ENCODE results near the gene EIF2B1.

The EIF2B1 gene

DNA sequence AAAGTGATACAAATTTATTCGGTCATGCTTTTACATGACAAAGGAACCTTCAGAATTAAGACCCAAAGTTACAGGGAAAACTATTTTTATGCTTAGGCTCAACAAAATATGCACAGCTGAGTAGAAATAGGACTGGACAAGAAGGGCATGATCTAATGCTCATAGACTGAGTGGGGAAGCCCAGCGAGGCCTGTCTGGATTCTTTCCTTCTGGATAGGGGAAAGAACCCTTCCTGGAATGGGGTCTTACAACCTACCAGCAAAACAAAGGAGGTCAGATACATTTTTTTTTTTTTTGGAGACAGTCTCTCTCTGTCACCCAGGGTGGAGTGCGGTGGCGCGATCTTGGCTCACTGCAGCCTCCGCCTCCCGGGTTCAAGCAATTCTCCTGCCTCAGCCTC, 33.8 kb downstream of the EIF2B1 start:
- TF ChIP-seq SNAI2 (CRISPR knock-in tag; IDR thresholded peaks at IDR 0.05) (no peak), ISL1 (CRISPR knock-in tag; IDR thresholded peaks at IDR 0.05) (no peak), RARB (CRISPR knock-in tag; IDR thresholded peaks at IDR 0.05) (no peak), ESRRG (CRISPR knock-in tag; IDR thresholded peaks at IDR 0.05) (no peak), GLIS3 (CRISPR knock-in tag; IDR thresholded peaks at IDR 0.05) (no peak), CSDC2 (CRISPR knock-in tag; IDR thresholded peaks at IDR 0.05) (no peak), ZNF70 (CRISPR knock-in tag; IDR thresholded peaks at IDR 0.05) (no peak), ZNF565 (CRISPR knock-in tag; conservative IDR thresholded peaks at IDR 0.05; ENCODE audit: low read depth) (no peak), ARNTL (CRISPR knock-in tag; IDR thresholded peaks at IDR 0.05; ENCODE audit: borderline replicate concordance, low read depth) (no peak), ZNF8 (CRISPR knock-in tag; IDR thresholded peaks at IDR 0.05) (no peak), PPARA (CRISPR knock-in tag; IDR thresholded peaks at IDR 0.05; ENCODE audit: borderline replicate concordance) (no peak), ZC3H10 (CRISPR knock-in tag; IDR thresholded peaks at IDR 0.05) (no peak), ZFP30 (CRISPR knock-in tag; IDR thresholded peaks at IDR 0.05) (no peak), OSR1 (CRISPR knock-in tag; IDR thresholded peaks at IDR 0.05) (no peak), TOX (CRISPR knock-in tag; IDR thresholded peaks at IDR 0.05; ENCODE audit: borderline replicate concordance) (no peak)
- TF ChIP-seq, protein P1, sequence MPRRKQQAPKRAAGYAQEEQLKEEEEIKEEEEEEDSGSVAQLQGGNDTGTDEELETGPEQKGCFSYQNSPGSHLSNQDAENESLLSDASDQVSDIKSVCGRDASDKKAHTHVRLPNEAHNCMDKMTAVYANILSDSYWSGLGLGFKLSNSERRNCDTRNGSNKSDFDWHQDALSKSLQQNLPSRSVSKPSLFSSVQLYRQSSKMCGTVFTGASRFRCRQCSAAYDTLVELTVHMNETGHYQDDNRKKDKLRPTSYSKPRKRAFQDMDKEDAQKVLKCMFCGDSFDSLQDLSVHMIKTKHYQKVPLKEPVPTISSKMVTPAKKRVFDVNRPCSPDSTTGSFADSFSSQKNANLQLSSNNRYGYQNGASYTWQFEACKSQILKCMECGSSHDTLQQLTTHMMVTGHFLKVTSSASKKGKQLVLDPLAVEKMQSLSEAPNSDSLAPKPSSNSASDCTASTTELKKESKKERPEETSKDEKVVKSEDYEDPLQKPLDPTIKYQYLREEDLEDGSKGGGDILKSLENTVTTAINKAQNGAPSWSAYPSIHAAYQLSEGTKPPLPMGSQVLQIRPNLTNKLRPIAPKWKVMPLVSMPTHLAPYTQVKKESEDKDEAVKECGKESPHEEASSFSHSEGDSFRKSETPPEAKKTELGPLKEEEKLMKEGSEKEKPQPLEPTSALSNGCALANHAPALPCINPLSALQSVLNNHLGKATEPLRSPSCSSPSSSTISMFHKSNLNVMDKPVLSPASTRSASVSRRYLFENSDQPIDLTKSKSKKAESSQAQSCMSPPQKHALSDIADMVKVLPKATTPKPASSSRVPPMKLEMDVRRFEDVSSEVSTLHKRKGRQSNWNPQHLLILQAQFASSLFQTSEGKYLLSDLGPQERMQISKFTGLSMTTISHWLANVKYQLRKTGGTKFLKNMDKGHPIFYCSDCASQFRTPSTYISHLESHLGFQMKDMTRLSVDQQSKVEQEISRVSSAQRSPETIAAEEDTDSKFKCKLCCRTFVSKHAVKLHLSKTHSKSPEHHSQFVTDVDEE (CRISPR knock-in tag; IDR thresholded peaks at IDR 0.05): no peak
- TF ChIP-seq, protein P2, sequence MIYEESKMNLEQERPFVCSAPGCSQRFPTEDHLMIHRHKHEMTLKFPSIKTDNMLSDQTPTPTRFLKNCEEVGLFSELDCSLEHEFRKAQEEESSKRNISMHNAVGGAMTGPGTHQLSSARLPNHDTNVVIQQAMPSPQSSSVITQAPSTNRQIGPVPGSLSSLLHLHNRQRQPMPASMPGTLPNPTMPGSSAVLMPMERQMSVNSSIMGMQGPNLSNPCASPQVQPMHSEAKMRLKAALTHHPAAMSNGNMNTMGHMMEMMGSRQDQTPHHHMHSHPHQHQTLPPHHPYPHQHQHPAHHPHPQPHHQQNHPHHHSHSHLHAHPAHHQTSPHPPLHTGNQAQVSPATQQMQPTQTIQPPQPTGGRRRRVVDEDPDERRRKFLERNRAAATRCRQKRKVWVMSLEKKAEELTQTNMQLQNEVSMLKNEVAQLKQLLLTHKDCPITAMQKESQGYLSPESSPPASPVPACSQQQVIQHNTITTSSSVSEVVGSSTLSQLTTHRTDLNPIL (CRISPR knock-in tag; IDR thresholded peaks at IDR 0.05; ENCODE audit: low read depth): no peak
- TF ChIP-seq, protein P3, sequence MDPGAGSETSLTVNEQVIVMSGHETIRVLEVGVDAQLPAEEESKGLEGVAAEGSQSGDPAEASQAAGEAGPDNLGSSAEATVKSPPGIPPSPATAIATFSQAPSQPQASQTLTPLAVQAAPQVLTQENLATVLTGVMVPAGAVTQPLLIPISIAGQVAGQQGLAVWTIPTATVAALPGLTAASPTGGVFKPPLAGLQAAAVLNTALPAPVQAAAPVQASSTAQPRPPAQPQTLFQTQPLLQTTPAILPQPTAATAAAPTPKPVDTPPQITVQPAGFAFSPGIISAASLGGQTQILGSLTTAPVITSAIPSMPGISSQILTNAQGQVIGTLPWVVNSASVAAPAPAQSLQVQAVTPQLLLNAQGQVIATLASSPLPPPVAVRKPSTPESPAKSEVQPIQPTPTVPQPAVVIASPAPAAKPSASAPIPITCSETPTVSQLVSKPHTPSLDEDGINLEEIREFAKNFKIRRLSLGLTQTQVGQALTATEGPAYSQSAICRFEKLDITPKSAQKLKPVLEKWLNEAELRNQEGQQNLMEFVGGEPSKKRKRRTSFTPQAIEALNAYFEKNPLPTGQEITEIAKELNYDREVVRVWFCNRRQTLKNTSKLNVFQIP (CRISPR knock-in tag; IDR thresholded peaks at IDR 0.05; ENCODE audit: borderline replicate concordance, low read depth): no peak
- TF ChIP-seq, protein P4, sequence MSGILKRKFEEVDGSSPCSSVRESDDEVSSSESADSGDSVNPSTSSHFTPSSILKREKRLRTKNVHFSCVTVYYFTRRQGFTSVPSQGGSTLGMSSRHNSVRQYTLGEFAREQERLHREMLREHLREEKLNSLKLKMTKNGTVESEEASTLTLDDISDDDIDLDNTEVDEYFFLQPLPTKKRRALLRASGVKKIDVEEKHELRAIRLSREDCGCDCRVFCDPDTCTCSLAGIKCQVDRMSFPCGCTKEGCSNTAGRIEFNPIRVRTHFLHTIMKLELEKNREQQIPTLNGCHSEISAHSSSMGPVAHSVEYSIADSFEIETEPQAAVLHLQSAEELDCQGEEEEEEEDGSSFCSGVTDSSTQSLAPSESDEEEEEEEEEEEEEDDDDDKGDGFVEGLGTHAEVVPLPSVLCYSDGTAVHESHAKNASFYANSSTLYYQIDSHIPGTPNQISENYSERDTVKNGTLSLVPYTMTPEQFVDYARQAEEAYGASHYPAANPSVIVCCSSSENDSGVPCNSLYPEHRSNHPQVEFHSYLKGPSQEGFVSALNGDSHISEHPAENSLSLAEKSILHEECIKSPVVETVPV (CRISPR knock-in tag; IDR thresholded peaks at IDR 0.05): no peak
- TF ChIP-seq, protein P5, sequence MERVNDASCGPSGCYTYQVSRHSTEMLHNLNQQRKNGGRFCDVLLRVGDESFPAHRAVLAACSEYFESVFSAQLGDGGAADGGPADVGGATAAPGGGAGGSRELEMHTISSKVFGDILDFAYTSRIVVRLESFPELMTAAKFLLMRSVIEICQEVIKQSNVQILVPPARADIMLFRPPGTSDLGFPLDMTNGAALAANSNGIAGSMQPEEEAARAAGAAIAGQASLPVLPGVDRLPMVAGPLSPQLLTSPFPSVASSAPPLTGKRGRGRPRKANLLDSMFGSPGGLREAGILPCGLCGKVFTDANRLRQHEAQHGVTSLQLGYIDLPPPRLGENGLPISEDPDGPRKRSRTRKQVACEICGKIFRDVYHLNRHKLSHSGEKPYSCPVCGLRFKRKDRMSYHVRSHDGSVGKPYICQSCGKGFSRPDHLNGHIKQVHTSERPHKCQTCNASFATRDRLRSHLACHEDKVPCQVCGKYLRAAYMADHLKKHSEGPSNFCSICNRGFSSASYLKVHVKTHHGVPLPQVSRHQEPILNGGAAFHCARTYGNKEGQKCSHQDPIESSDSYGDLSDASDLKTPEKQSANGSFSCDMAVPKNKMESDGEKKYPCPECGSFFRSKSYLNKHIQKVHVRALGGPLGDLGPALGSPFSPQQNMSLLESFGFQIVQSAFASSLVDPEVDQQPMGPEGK (CRISPR knock-in tag; IDR thresholded peaks at IDR 0.05; ENCODE audit: borderline replicate concordance): no peak

DNA sequence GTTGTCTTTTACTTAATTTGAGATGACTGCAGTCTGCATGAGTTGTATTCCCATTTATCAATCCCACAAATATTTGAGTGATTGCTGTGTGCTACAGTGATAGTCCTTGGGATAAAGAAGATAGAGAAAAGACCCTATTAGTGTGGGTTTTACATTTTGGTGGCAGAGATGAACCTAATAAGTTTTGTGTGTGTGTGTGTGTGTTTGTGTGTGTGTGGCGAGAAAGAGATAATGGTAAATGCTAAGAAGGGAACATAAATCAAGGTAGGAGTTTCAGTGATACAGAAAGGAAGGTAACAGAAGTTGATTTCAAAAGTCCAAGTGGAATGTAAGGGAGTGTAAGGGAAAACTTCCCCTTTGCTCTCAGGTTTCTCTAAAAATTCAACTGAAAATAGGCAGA, 34.2 kb downstream of the EIF2B1 start:
- no peak for ATAC-seq
- TF ChIP-seq, protein P4 (CRISPR knock-in tag; IDR thresholded peaks at IDR 0.05): no peak
- TF ChIP-seq BACH2 (CRISPR knock-in tag; IDR thresholded peaks at IDR 0.05; ENCODE audit: borderline replicate concordance): no peak
- TF ChIP-seq ZFP30 (CRISPR knock-in tag; IDR thresholded peaks at IDR 0.05): no peak
- no peak for TF ChIP-seq SNAI2 (CRISPR knock-in tag; IDR thresholded peaks at IDR 0.05)

More for the DNA sequence above, 33.8 kb downstream of the EIF2B1 start:
- ATAC-seq: no peak
